PC-3 (cell line): Measurements from ENCODE around the gene AOPEP. TPM values are rescaled to one million over a fixed set of nuclear protein-coding genes. Genes with fewer than 3 reads are reported as not detected.

Source experiments
- ATAC-seq: fragments of 200-7000 bp; cut with Tn5 transposase; 2 replicates; pipeline ENCODE4 v1.9.1; 2020; ENCODE audit warnings: mild to moderate bottlenecking, moderate library complexity
- BruUV-seq: library from RNA; stranded (reverse); fragments of 400-500 nt; replicated peaks from 2 replicates; lab custom pipeline; 2021; lab: Mats Ljungman, UMichigan
- CTCF ChIA-PET: fragments of 300-600 bp; sonication (Branson Sonifier 250); formaldehyde crosslinking; loops from one replicate; lab custom pipeline; 2022; ENCODE audit warnings: antibody characterized with exemption; lab: Charles Lee
- POLR2A ChIA-PET: fragments of 300-600 bp; sonication (Branson Sonifier 250); formaldehyde crosslinking; loops from one replicate; lab custom pipeline; 2022; ENCODE audit warnings: antibody characterized with exemption; ENCODE audit not compliant: unreplicated experiment; lab: Charles Lee
- DNase-seq: peaks from one replicate; pipeline ENCODE4 v3.0.0-alpha.2; 2015
- H2AFZ ChIP-seq: fragments of 300-600 bp; sonication (generic); 2 replicates; pipeline ENCODE4 v1.6.0; 2016; ENCODE audit warnings: antibody characterized with exemption, low read length
- H3F3A ChIP-seq: fragments of 300-600 bp; sonication (generic); one replicate; pipeline ENCODE4 v1.6.0; 2017; ENCODE audit warnings: antibody characterized with exemption, low read length, control low read depth, mild to moderate bottlenecking; ENCODE audit not compliant: unreplicated experiment
- H3K27ac ChIP-seq: fragments of 300-600 bp; sonication (generic); 2 replicates; pipeline ENCODE4 v1.5.1; 2016; ENCODE audit warnings: mild to moderate bottlenecking, low read length
- H3K27me3 ChIP-seq: fragments of 300-600 bp; sonication (generic); 2 replicates; pipeline ENCODE4 v1.6.1; 2016; ENCODE audit warnings: low read length, mixed read lengths
- H3K36me3 ChIP-seq: fragments of 300-600 bp; sonication (generic); 2 replicates; pipeline ENCODE4 v1.6.1; 2016; ENCODE audit warnings: low read depth, mixed run types, low read length, mixed read lengths
- H3K4me1 ChIP-seq: fragments of 300-600 bp; sonication (generic); 2 replicates; pipeline ENCODE4 v1.5.1; 2016; ENCODE audit warnings: low read length; ENCODE audit not compliant: insufficient read depth
- H3K4me2 ChIP-seq: fragments of 300-600 bp; sonication (generic); 2 replicates; pipeline ENCODE4 v1.6.0; 2016; ENCODE audit warnings: low read length
- H3K4me3 ChIP-seq: fragments of 300-600 bp; sonication (generic); 2 replicates; pipeline ENCODE4 v1.5.1; 2016; ENCODE audit warnings: mild to moderate bottlenecking, low read length, mixed read lengths
- H3K79me2 ChIP-seq: fragments of 300-600 bp; sonication (generic); 2 replicates; pipeline ENCODE4 v1.6.1; 2017; ENCODE audit warnings: low read length, mixed read lengths
- H3K9ac ChIP-seq: fragments of 300-600 bp; sonication (generic); 2 replicates; pipeline ENCODE4 v1.6.0; 2016; ENCODE audit warnings: mild to moderate bottlenecking, low read length
- H3K9me2 ChIP-seq: fragments of 300-600 bp; sonication (generic); replicated peaks from 2 replicates; pipeline ENCODE4 v1.6.1; 2016; ENCODE audit warnings: mixed run types, low read length, mixed read lengths
- H3K9me3 ChIP-seq: fragments of 300-600 bp; sonication (generic); 2 replicates; pipeline ENCODE4 v1.6.1; 2016; ENCODE audit warnings: low read length, mixed read lengths
- H4K20me1 ChIP-seq: fragments of 300-600 bp; sonication (generic); 2 replicates; pipeline ENCODE4 v1.6.1; 2016; ENCODE audit warnings: low read length, mixed read lengths
- CTCF ChIP-seq: fragments of 300-600 bp; sonication (generic); conservative IDR thresholded peaks from 2 replicates; pipeline ENCODE4 v1.5.1; 2017; ENCODE audit warnings: antibody characterized with exemption, low read depth, mild to moderate bottlenecking, low read length
- EZH2 ChIP-seq: fragments of 300-600 bp; sonication (generic); IDR thresholded peaks from one replicate; pipeline ENCODE4 v1.6.1; 2017; ENCODE audit warnings: antibody characterized with exemption, mild to moderate bottlenecking, low read length; ENCODE audit not compliant: unreplicated experiment
- EZH2phosphoT487 ChIP-seq: fragments of 300-600 bp; sonication (generic); IDR thresholded peaks from 2 replicates; pipeline ENCODE4 v1.6.1; 2018; ENCODE audit warnings: mild to moderate bottlenecking, antibody characterized with exemption, low read length, borderline replicate concordance
- intact Hi-C: fragments of 100-400 bp; cut with micrococcal nuclease; formaldehyde crosslinking; loops from 2 replicates; pipeline ENCODE4 v1.9.0; 2023
- total RNA-seq: library from RNA; depleted of rRNA; stranded (reverse); fragments of >200 nt; gene quantifications from 2 replicates; pipeline ENCODE4 v1.2.3, GENCODE V29; 2014

The AOPEP gene
- total RNA-seq, 1 experiment from 2014 or later, result 23.1 TPM

- intact Hi-C loops, result no loop called here
- no peaks in the 10 kb centered on the region for H3K36me3 ChIP-seq
- no peaks in the 10 kb centered on the region for H3K79me2 ChIP-seq
- no peak overlapping the region for H3K27ac ChIP-seq
- H3K27me3 ChIP-seq, result no peaks in the 10 kb centered on the region
- no peak overlapping the region for H3K4me3 ChIP-seq
- ATAC-seq, result no peak
- POLR2A ChIA-PET, result no interaction called here
- no peaks in the 10 kb centered on the region for H3K4me1 ChIP-seq
- H2AFZ ChIP-seq, result no peak overlapping the region
- H3K4me2 ChIP-seq, result no peak overlapping the region
- no peaks in the 10 kb centered on the region for H4K20me1 ChIP-seq
- no peak for TF ChIP-seq EZH2
- TF ChIP-seq CTCF, result no peak
- TF ChIP-seq EZH2phosphoT487, result no peak
- BruUV-seq, result no TSS peak
- CTCF ChIA-PET, result no interaction called here
- H3K9me2 ChIP-seq, result no peaks in the 10 kb centered on the region
- no peak for DNase-seq
- no peak overlapping the region for H3K9ac ChIP-seq
- H3F3A ChIP-seq, result no peaks in the 10 kb centered on the region
- no peaks in the 10 kb centered on the region for H3K9me3 ChIP-seq
Observed at GRCh38 chr9:94975480-94975879, 249.0 kb downstream of the AOPEP start.

GRCh38 chr9:94976077-94976476, 249.6 kb downstream of the AOPEP start:
- no peak overlapping the region for H3K4me2 ChIP-seq
- no TSS peak for BruUV-seq
- H3K4me1 ChIP-seq, result no peaks in the 10 kb centered on the region
- H3K79me2 ChIP-seq, result no peaks in the 10 kb centered on the region
- no peak for DNase-seq
- H4K20me1 ChIP-seq, result no peaks in the 10 kb centered on the region
- H3K27ac ChIP-seq, result no peak overlapping the region
- no peaks in the 10 kb centered on the region for H3F3A ChIP-seq
- TF ChIP-seq CTCF (no peak), EZH2 (no peak), EZH2phosphoT487 (no peak)
- no peak overlapping the region for H3K9ac ChIP-seq
- CTCF ChIA-PET, result no interaction called here
- H3K4me3 ChIP-seq, result no peak overlapping the region
- no peak overlapping the region for H2AFZ ChIP-seq
- no peaks in the 10 kb centered on the region for H3K36me3 ChIP-seq
- POLR2A ChIA-PET, result no interaction called here
- no peaks in the 10 kb centered on the region for H3K9me3 ChIP-seq
- no peaks in the 10 kb centered on the region for H3K27me3 ChIP-seq
- ATAC-seq, result no peak
- H3K9me2 ChIP-seq, result no peaks in the 10 kb centered on the region
- intact Hi-C loops, result no loop called here

- Histone ChIP-seq H3K9ac (no peak overlapping the region), H3K4me3 (no peak overlapping the region), H3K36me3 (no peaks in the 10 kb centered on the region), H3K4me1 (no peaks in the 10 kb centered on the region), H2AFZ (no peak overlapping the region), H3K9me2 (no peaks in the 10 kb centered on the region), H3K27ac (no peak overlapping the region), H3K9me3 (no peaks in the 10 kb centered on the region), H3K27me3 (no peaks in the 10 kb centered on the region), H4K20me1 (no peaks in the 10 kb centered on the region), H3F3A (no peaks in the 10 kb centered on the region), H3K79me2 (no peaks in the 10 kb centered on the region), H3K4me2 (no peak overlapping the region)
- BruUV-seq, result no TSS peak
- no peak for ATAC-seq
- no peak for TF ChIP-seq EZH2phosphoT487
- intact Hi-C loops, result no loop called here
- no peak for DNase-seq
- CTCF ChIA-PET, result no interaction called here
- POLR2A ChIA-PET, result no interaction called here
Observed at GRCh38 chr9:94977416-94977815, 250.9 kb downstream of the AOPEP start.
